ENCODE data around the gene STON2.

The STON2 gene

GRCh38 chr14:81366884-81367283 lies 33.2 kb downstream of the STON2 start:
- TF ChIP-seq EZH2phosphoT487 (conservative IDR thresholded peaks at IDR 0.05; ENCODE audit: low read length) (no peak), CTCF (IDR thresholded peaks at IDR 0.05; ENCODE audit: insufficient read depth, low read length, poor library complexity, severe bottlenecking) (no peak)
- no peak overlapping the region for H2AFZ ChIP-seq (ENCODE audit: low read depth, low read length, severe bottlenecking)
- H3K4me2 ChIP-seq (ENCODE audit: low read depth, low read length, poor library complexity, severe bottlenecking), result no peak overlapping the region
- H4K20me1 ChIP-seq (ENCODE audit: low read depth, low read length), result no peaks in the 10 kb centered on the region
- H3K36me3 ChIP-seq (ENCODE audit: low read length), result no peaks in the 10 kb centered on the region
- H3K27me3 ChIP-seq (ENCODE audit: low read length), result no peaks in the 10 kb centered on the region
- H3K9me3 ChIP-seq (ENCODE audit: insufficient read depth, low read length), result no peaks in the 10 kb centered on the region
- H3K27ac ChIP-seq (ENCODE audit: low read depth, low read length), result no peak overlapping the region
- H3K4me3 ChIP-seq (ENCODE audit: insufficient read depth, low read length, poor library complexity, severe bottlenecking), result no peak overlapping the region
- H3K9ac ChIP-seq (ENCODE audit: low read length), result no peak overlapping the region
- no peaks in the 10 kb centered on the region for H3K9me2 ChIP-seq (replicated peaks; ENCODE audit: insufficient read depth, low read length)
- H3F3A ChIP-seq (ENCODE audit: insufficient read depth), result no peaks in the 10 kb centered on the region
- H3K79me2 ChIP-seq (ENCODE audit: insufficient read depth, low read length), result no peaks in the 10 kb centered on the region

GRCh38 chr14:81366214-81366613 lies 33.9 kb downstream of the STON2 start:
- no peaks in the 10 kb centered on the region for H4K20me1 ChIP-seq (ENCODE audit: low read depth, low read length)
- no peaks in the 10 kb centered on the region for H3K36me3 ChIP-seq (ENCODE audit: low read length)
- no peaks in the 10 kb centered on the region for H3F3A ChIP-seq (ENCODE audit: insufficient read depth)
- no peaks in the 10 kb centered on the region for H3K9me3 ChIP-seq (ENCODE audit: insufficient read depth, low read length)
- no peak overlapping the region for H3K9ac ChIP-seq (ENCODE audit: low read length)
- no peak overlapping the region for H3K4me2 ChIP-seq (ENCODE audit: low read depth, low read length, poor library complexity, severe bottlenecking)
- no peaks in the 10 kb centered on the region for H3K79me2 ChIP-seq (ENCODE audit: insufficient read depth, low read length)
- no peaks in the 10 kb centered on the region for H3K27me3 ChIP-seq (ENCODE audit: low read length)
- H3K9me2 ChIP-seq (replicated peaks; ENCODE audit: insufficient read depth, low read length), result no peaks in the 10 kb centered on the region
- no peak for TF ChIP-seq CTCF (IDR thresholded peaks at IDR 0.05; ENCODE audit: insufficient read depth, low read length, poor library complexity, severe bottlenecking)
- TF ChIP-seq EZH2phosphoT487 (conservative IDR thresholded peaks at IDR 0.05; ENCODE audit: low read length), result no peak
- no peak overlapping the region for H3K27ac ChIP-seq (ENCODE audit: low read depth, low read length)
- no peak overlapping the region for H3K4me3 ChIP-seq (ENCODE audit: insufficient read depth, low read length, poor library complexity, severe bottlenecking)
- no peak overlapping the region for H2AFZ ChIP-seq (ENCODE audit: low read depth, low read length, severe bottlenecking)

GRCh38 chr14:81363746-81364378 lies 36.3 kb downstream of the STON2 start:
- no peaks in the 10 kb centered on the region for H3K36me3 ChIP-seq (ENCODE audit: low read length)
- H3K9ac ChIP-seq (ENCODE audit: low read length), result no peak overlapping the region
- no peaks in the 10 kb centered on the region for H3F3A ChIP-seq (ENCODE audit: insufficient read depth)
- no peaks in the 10 kb centered on the region for H3K9me2 ChIP-seq (replicated peaks; ENCODE audit: insufficient read depth, low read length)
- H3K27ac ChIP-seq (ENCODE audit: low read depth, low read length), result no peak overlapping the region
- no peak overlapping the region for H3K4me2 ChIP-seq (ENCODE audit: low read depth, low read length, poor library complexity, severe bottlenecking)
- no peaks in the 10 kb centered on the region for H4K20me1 ChIP-seq (ENCODE audit: low read depth, low read length)
- H3K27me3 ChIP-seq (ENCODE audit: low read length), result no peaks in the 10 kb centered on the region
- no peaks in the 10 kb centered on the region for H3K9me3 ChIP-seq (ENCODE audit: insufficient read depth, low read length)
- no peaks in the 10 kb centered on the region for H3K79me2 ChIP-seq (ENCODE audit: insufficient read depth, low read length)
- no peak overlapping the region for H2AFZ ChIP-seq (ENCODE audit: low read depth, low read length, severe bottlenecking)
- no peak overlapping the region for H3K4me3 ChIP-seq (ENCODE audit: insufficient read depth, low read length, poor library complexity, severe bottlenecking)
- TF ChIP-seq CTCF (IDR thresholded peaks at IDR 0.05; ENCODE audit: insufficient read depth, low read length, poor library complexity, severe bottlenecking) (no peak), EZH2phosphoT487 (conservative IDR thresholded peaks at IDR 0.05; ENCODE audit: low read length) (no peak)
